Endothelial cell of umbilical vein (primary cell): ENCODE data around the gene MED12L. TPM values are rescaled to one million over a fixed set of nuclear protein-coding genes. Genes with fewer than 3 reads are reported as not detected.

ENCODE experiments used
- BruUV-seq: library from RNA; stranded (reverse); fragments of 400-500 nt; replicated peaks from 2 replicates; lab custom pipeline; 2021; lab: Mats Ljungman, UMichigan
- CTCF ChIA-PET: fragments of 300-600, 350-600 bp; sonication (Branson Sonifier 250); formaldehyde crosslinking; loops from one replicate; lab custom pipeline; 2021; ENCODE audit warnings: antibody characterized with exemption, inconsistent platforms; lab: Charles Lee
- POLR2A ChIA-PET: fragments of 300-600, 350-600 bp; sonication (Branson Sonifier 250); formaldehyde crosslinking; loops from one replicate; lab custom pipeline; 2021; ENCODE audit warnings: antibody characterized with exemption, inconsistent platforms; lab: Charles Lee
- DNase-seq: peaks from one replicate; pipeline ENCODE4 v3.0.0-alpha.2; 2011; ENCODE audit warnings: low read depth, low spot score
- FAIRE-seq: peaks from 2 replicates; lab custom pipeline; 2011; peaks lifted over from hg19 to GRCh38; lab: Jason Lieb, UNC
- H2AFZ ChIP-seq: 2 replicates; pipeline ENCODE4 v1.6.0; 2012; ENCODE audit warnings: low read depth, low read length, control low read depth, inconsistent platforms
- H3K27ac ChIP-seq: 2 replicates; pipeline ENCODE4 v1.5.1; 2011; ENCODE audit warnings: low read depth, mild to moderate bottlenecking, control low read depth, low read length, moderate library complexity; ENCODE audit not compliant: insufficient read depth
- H3K27me3 ChIP-seq, 2 experiments: 2 replicates each; pipeline versions ENCODE4 v1.6.0 to v1.6.1; 2011; ENCODE audit warnings: low read length in 2 of 2, mixed read lengths in 1 of 2; ENCODE audit not compliant: control insufficient read depth in 2 of 2, insufficient read depth in 2 of 2
- H3K36me3 ChIP-seq, 2 experiments: 2 replicates in 1 of 2; 3 replicates in 1 of 2; pipeline ENCODE4 v1.5.1; 2011; ENCODE audit warnings: low read length in 2 of 2, mild to moderate bottlenecking in 1 of 2, moderate library complexity in 1 of 2; ENCODE audit not compliant: control insufficient read depth in 2 of 2, insufficient read depth in 2 of 2; ENCODE audit errors: extremely low read depth in 1 of 2
- H3K4me1 ChIP-seq: 3 replicates; pipeline ENCODE4 v1.5.1; 2011; ENCODE audit warnings: mild to moderate bottlenecking, low read length; ENCODE audit not compliant: control insufficient read depth, insufficient read depth; ENCODE audit errors: extremely low read depth
- H3K4me2 ChIP-seq: 2 replicates; pipeline ENCODE4 v1.6.1; 2011; ENCODE audit warnings: low read length, control low read depth, mixed read lengths; ENCODE audit not compliant: insufficient read depth
- H3K4me3 ChIP-seq, 3 experiments: fragments of 200-600 bp in 1 of 3; sonication (generic), shearing (Covaris generic) in 1 of 3; replicated peaks in 1 of 3; 2 replicates each; pipeline ENCODE4 v1.5.1; 2011 to 2016; ENCODE audit warnings: control low read depth in 3 of 3, low read length in 3 of 3, mild to moderate bottlenecking in 2 of 3, inconsistent platforms in 1 of 3, low read depth in 1 of 3, moderate library complexity in 1 of 3; ENCODE audit not compliant: insufficient read depth in 1 of 3
- H3K79me2 ChIP-seq: 2 replicates; pipeline ENCODE4 v1.6.0; 2012; ENCODE audit warnings: low read length, inconsistent platforms; ENCODE audit not compliant: control insufficient read depth, insufficient read depth
- H3K9ac ChIP-seq: replicated peaks from 2 replicates; pipeline ENCODE3; 2011; ENCODE audit warnings: low read length, control low read depth; ENCODE audit not compliant: insufficient read depth; ENCODE audit errors: extremely low read depth
- H3K9me1 ChIP-seq: replicated peaks from 3 replicates; pipeline ENCODE4 v1.6.0; 2011; ENCODE audit warnings: mild to moderate bottlenecking, low read length; ENCODE audit not compliant: control insufficient read depth, insufficient read depth; ENCODE audit errors: extremely low read depth
- H3K9me3 ChIP-seq: replicated peaks from 2 replicates; pipeline ENCODE4 v1.5.1; 2012; ENCODE audit warnings: low read length, inconsistent platforms; ENCODE audit not compliant: control insufficient read depth, insufficient read depth
- H4K20me1 ChIP-seq: replicated peaks from 2 replicates; pipeline ENCODE3; 2011; ENCODE audit warnings: mild to moderate bottlenecking, low read length; ENCODE audit not compliant: control insufficient read depth, insufficient read depth; ENCODE audit errors: extremely low read depth
- CTCF ChIP-seq, 2 donors: IDR thresholded peaks; 1 replicate in 1 of 2; 2 replicates in 1 of 2; pipeline ENCODE4 v1.5.1; 2011; ENCODE audit warnings: low read length in 2 of 2, mild to moderate bottlenecking in 2 of 2, moderate library complexity in 2 of 2, control low read depth in 1 of 2, inconsistent platforms in 1 of 2, low read depth in 1 of 2; ENCODE audit not compliant: insufficient read depth in 1 of 2; ENCODE audit errors: extremely low read depth in 1 of 2
- EZH2 ChIP-seq: IDR thresholded peaks from 2 replicates; pipeline ENCODE4 v1.6.1; 2012; ENCODE audit warnings: borderline replicate concordance, low read depth, mild to moderate bottlenecking, moderate library complexity, low read length, inconsistent platforms; ENCODE audit not compliant: severe bottlenecking
- FOS ChIP-seq: IDR thresholded peaks from 2 replicates; pipeline ENCODE4 v1.6.1; 2011; ENCODE audit warnings: mild to moderate bottlenecking, low read length, moderate library complexity, borderline replicate concordance; ENCODE audit not compliant: insufficient read depth
- GATA2 ChIP-seq: IDR thresholded peaks from 2 replicates; pipeline ENCODE4 v1.7.0; 2011; ENCODE audit warnings: low read depth, mild to moderate bottlenecking, moderate library complexity, mixed read lengths, low read length; ENCODE audit not compliant: insufficient read length, insufficient read depth
- JUN ChIP-seq: IDR thresholded peaks from 2 replicates; pipeline ENCODE4 v1.6.1; 2011; ENCODE audit warnings: borderline replicate concordance, low read depth; ENCODE audit not compliant: insufficient read length, insufficient read depth
- MAX ChIP-seq: IDR thresholded peaks from 2 replicates; pipeline ENCODE4 v1.6.1; 2011; ENCODE audit not compliant: insufficient read depth, insufficient read length
- MYC ChIP-seq: IDR thresholded peaks from one replicate; pipeline ENCODE4 v1.6.1; 2011; ENCODE audit warnings: mild to moderate bottlenecking, low read depth, low read length
- POLR2A ChIP-seq: IDR thresholded peaks from 2 replicates; pipeline ENCODE4 v1.6.1; 2012; ENCODE audit warnings: low read depth, mild to moderate bottlenecking, control low read depth, low read length
- POLR2AphosphoS5 ChIP-seq: IDR thresholded peaks from 2 replicates; pipeline ENCODE4 v1.6.1; 2012; ENCODE audit warnings: low read depth, mild to moderate bottlenecking, control low read depth, low read length, moderate library complexity; ENCODE audit not compliant: insufficient read depth
- dilution Hi-C: fragments of 300-500 bp; cut with MboI; formaldehyde crosslinking; loops from one replicate; pipeline ENCODE4 v1.15.0; 2019; ENCODE audit warnings: low sequenced_read_pairs; ENCODE audit not compliant: extremely low pct_ligation_motif_present
- intact Hi-C: fragments of 100-400 bp; cut with micrococcal nuclease; formaldehyde crosslinking; loops from one replicate; pipeline ENCODE4 v1.10.0; 2022
- polyA plus RNA-seq, 4 experiments: library from polyadenylated mRNA; depleted of rRNA in 3 of 4; stranded (reverse) in 3 of 4; unstranded in 1 of 4; fragments of >200 nt; gene quantifications; 2 replicates each; pipeline versions ENCODE4 v1.2.1 to v1.2.3, GENCODE V29; 2011 to 2012; ENCODE audit warnings: missing spikeins in 1 of 4
- total RNA-seq: library from RNA; stranded (reverse); gene quantifications from 2 replicates; pipeline ENCODE4 v1.2.3, GENCODE V29; 2021

The MED12L gene
- total and polyA plus RNA-seq, 2 donors (not counting 3 experiments of a cell fraction or from before 2014, with no cell fraction given), result 0.03 to 0.27 TPM

- Histone ChIP-seq H3K4me3 (no peak overlapping the region), H3K4me2 (no peak overlapping the region), H3K4me1 (no peaks in the 10 kb centered on the region), H4K20me1 (no peaks in the 10 kb centered on the region), H3K79me2 (no peaks in the 10 kb centered on the region), H3K9ac (no peak overlapping the region), H3K9me3 (no peaks in the 10 kb centered on the region), H3K27me3 (peaks cover 0 to 5% of the 10 kb centered on the region in 2 experiments), H3K9me1 (no peaks in the 10 kb centered on the region), H3K27ac (no peak overlapping the region), H3K36me3 (no peaks in the 10 kb centered on the region), H2AFZ (no peak overlapping the region)
- TF ChIP-seq POLR2AphosphoS5, result no peak
- TF ChIP-seq FOS, result no peak
- TF ChIP-seq JUN, result no peak
- no peak for TF ChIP-seq CTCF (IDR thresholded peaks at IDR 0.05; ENCODE audit: extremely low read depth in 1 of 2, insufficient read depth in 1 of 2, low read depth in 1 of 2, low read length in 2 of 2)
- TF ChIP-seq POLR2A, result no peak
- no peak for TF ChIP-seq EZH2
- TF ChIP-seq MAX, result no peak
- no peak for TF ChIP-seq MYC
- TF ChIP-seq GATA2, result no peak
- FAIRE-seq (no peak), DNase-seq (no peak)
- BruUV-seq, result no TSS peak
- dilution Hi-C loops (no loop called here), intact Hi-C loops (no loop called here)
- CTCF ChIA-PET, result interaction anchor here (1.4 to 2.0 kb wide), 2 partner anchors 12 to 113 kb away, joined by 3 to 4 read pairs; no protein-coding TSS in a partner anchor
- POLR2A ChIA-PET, result no interaction called here
Observed at GRCh38 chr3:151154566-151154965, 69.1 kb downstream of the MED12L start.
